Stimulated activated CD4-positive, alpha-beta T cell treated with anti-CD3 and anti-CD28 coated beads, Interleukin-2, amount 100 ng/mL, for 4 hours (primary cell): ENCODE measurements around the gene AGBL1.
"Not testable (repeated sequence)": the region's sequence is repeated elsewhere in the genome, so short reads cannot be mapped to it uniquely, and the experiment has no call there.

Experiments used
- DNase-seq: peaks from one replicate; pipeline ENCODE4 v3.0.0-alpha.2; 2020; ENCODE audit warnings: low read depth

AGBL1 gene

DNA sequence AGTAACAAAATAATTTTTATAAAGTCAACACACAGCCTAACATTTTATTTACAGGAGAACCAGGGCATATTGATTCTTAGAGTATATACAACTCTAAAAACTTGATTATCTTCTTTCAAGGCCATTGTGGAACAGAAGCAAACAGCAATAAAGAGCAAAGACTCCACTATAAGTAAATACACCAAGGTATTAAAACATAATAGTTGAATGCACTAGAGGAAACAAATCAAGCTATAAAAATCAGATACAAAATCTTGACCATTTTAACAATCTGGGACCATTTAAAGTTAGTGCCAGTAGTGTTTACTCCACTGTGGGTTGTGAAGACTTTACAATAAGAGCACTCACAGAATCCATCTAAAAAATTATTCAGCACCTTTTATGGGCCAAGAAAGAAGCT lies 323.6 kb downstream of the AGBL1 start:
- no peak for DNase-seq

DNA sequence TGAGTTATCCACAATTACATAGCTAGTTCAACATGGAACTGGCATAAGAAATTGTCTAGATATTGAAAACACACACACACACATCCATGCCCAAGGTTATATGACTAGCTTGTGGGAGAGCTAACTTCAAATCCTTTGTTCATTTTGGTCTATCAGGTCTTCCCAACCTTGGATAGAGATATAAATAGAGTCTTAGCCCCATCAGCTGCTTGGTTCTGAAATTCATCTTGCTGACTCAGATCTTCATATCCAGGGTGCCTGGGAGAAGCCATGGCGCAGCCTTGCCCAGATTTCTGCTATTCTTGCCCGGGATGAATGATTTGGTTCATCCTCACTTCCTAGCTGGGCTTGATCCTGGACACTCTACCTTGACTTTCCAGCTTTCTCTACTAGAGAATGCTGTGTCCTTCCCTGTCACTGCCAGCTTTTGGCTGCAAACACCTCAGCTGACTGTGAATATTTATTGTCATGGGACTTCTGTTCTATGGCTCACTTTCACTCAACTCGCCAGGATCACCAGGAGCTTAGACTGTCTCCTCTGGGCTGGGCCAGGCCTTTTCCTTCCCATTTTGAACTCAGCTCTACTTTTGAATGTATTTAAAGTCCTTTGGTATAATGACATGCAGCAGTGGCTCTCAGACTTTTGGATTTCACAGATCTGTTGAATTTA lies 324.4 kb downstream of the AGBL1 start:
- DNase-seq, result no peak

DNA sequence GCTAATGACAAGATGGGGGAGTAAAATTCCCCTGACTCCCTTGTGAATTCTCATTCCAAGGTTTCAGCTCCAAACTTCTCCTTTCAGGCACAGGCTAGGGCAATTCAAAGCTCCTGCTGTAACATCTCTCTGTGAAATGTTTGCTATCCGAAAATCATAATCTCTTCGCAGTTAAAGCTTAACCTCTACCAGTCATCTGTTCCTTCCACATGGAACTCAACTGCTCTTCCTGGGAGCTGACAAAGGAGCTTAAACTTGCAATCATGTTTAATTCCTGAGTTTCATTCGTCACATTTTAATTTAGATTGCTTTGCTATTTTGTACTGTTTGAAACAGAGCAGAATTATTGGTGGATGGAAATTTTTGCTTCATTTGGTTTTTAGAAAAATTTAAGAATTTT lies 328.6 kb downstream of the AGBL1 start:
- no peak for DNase-seq

DNA sequence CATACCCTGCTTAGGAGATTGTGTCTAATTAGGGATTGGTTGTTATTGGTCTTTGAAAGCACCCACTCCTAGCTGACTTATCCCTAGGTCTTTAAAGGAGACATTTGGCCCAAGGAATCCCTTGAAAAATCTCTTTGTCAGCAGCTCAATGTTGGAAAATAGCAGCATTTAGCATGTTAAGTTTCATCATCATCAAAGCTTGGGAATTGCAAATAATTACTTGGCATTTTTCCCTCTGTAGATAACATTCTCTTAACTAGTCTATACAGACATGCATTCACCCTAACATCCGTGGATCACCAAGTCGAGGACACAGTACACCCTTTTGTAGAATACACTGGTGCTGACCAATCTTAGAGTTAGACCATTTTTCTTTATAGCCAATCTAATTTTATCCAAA lies 332.2 kb downstream of the AGBL1 start:
- no peak for DNase-seq

DNA sequence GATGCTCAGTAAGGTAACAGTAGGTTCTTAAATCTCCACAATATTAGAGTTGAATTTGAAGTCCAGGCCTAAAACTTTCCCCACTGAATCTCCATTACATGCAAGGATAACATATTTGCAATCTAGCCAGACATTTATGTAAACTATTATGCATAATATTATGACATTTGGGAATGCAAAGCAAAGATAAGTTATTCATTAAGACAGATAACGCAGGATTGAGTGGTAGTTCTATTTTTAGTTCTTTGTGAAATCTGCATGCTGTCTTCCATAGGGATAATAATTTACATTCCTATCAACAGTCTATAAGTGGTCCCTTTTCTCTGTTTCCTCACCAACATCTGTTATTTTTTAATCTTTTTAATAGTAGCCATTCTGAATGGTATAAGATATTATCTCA lies 333.5 kb downstream of the AGBL1 start:
- DNase-seq, result no peak

DNA sequence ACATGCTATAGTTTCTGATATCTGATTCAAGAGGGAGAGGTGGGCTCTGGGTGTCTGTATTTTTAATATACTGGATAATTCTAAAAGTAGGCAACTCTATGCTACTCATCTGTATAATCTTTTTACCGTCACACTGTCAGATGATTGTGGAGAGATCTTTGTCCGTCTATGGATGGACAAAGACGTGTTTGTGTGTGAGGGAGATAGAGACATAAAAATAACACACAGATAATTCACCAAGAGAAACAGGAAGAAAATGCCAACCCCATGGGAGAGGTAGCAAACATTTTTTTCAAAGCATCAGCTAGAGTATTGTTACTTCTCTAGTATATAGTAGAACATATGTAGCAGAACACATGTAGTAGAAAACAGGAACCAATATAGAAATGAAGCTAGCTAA lies 346.1 kb downstream of the AGBL1 start:
- DNase-seq, result no peak

DNA sequence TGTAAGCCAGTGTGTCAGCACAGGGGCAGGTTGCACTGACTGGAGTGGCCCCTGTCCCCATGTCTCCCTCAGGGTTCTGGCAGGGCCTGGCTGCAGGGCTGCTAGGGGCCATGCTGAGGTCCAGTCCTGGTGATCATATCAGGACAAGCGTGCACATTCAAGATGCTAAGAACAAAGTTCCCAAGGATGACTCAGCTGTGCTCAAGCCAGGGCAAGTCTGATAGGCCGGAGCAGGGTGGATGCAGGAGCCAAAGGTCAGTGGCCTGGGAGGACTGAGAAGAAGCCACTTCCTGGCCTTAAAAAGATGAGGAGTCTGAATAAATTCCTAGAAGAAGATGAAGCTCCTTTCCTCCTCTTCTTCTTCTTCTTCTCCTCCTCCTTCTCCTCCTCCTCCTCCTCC lies 353.2 kb downstream of the AGBL1 start:
- no peak for DNase-seq

DNA sequence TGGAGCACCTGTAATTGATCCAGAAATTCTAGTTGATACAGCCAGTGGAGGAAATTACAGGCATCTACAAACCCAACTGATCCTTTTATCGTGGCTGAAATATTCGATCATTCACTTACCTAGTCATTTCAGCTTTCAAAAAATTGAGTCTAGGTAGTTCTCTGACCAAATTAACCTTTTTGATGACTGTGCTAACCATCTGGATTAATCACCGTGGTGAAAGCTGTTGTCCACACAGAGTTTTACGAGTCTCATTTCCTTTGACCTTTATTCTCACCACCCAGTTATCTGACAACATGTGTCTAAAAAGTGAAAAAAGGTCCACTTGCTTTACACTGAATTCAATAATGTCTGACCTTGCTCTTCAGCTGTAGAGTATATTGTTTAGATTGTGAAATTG lies 354.3 kb downstream of the AGBL1 start:
- DNase-seq, result no peak

DNA sequence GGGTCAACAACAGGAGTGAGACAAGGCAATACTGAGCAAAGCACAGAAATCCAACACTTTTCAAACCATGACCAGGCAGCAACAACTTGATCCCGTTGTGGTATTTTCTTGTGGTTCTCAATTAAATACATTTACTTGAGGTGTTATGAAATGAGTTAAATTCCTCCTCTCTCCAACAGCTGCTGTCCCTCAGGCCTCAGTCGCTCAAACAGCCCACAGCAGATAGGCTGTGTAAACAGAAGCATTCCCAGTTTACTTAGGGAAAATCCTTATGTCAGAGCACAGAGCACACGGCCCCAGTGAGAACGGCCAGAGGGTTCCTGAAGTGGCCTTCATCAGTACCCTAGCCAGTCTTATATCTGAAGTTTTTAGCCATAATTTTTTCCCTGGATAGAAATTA lies 359.9 kb downstream of the AGBL1 start:
- no peak for DNase-seq

DNA sequence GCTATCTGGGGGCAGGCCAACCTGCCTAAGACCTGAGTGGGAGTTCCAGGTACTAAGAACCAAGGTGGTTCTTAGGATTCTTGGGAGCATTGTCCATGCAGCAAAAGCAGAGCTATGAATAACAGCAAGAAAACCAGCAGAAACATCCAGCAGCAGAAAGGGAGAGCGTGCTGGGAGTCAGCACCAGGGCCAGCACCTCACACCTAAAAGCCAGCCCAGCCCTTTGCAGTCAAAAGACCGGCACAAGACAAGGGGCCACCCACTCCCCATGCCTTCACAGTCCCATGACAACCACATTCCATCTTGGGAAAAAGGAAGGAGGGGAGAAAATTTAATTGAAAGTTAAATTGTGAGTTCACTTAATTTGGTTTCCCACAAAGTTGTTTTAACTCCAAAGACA lies 364.9 kb downstream of the AGBL1 start:
- DNase-seq, result no peak

DNA sequence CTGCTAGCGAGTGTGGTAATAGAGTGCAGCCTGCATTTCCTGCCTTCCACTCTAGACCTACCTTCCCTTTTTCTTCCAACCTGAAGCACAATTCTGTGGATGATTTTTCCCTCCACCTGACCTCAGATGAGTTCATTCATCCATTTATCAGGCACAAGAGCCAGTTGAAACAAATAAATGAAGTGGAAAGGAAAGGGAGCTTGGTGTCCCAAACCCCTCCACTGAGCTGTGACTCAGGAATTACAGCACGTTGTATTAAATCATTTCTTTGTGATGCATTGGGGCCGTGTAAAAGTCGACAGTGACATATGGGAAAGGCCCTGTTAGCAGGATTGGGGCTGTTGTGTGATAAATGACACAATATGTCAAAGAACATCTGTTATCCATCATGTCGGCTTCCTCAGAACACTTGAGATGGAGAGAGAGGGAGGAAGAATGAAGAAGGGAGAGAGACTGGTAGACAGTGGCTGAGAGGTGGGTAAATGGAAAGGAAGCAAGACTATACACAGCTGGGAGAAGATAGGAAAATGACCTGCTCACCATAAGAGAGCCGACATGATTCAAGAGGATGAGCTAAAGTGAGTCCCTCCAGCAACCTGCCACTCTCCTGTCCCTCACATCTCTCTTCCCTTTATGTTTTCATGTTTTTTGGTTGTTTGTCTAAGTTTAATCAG lies 366.0 kb downstream of the AGBL1 start:
- no peak for DNase-seq

DNA sequence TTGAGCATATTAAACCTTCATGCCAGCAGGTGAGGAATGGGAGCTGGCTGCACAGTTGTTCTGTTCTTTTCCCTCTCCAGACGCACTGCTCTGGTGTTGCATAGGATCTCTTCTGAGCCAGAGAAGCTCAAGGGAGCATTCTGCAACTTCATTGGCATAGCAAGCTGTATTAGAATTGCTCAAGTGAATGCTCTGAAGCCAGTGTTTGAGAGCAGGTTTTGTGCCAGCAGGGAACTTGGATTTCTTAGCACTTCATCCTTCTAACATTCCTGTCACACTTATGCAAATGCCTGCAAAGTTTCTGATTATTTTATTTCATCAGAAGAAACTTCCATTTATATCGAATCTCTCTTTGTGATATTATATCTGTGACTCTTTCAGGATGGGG lies 366.6 kb downstream of the AGBL1 start:
- no peak for DNase-seq

DNA sequence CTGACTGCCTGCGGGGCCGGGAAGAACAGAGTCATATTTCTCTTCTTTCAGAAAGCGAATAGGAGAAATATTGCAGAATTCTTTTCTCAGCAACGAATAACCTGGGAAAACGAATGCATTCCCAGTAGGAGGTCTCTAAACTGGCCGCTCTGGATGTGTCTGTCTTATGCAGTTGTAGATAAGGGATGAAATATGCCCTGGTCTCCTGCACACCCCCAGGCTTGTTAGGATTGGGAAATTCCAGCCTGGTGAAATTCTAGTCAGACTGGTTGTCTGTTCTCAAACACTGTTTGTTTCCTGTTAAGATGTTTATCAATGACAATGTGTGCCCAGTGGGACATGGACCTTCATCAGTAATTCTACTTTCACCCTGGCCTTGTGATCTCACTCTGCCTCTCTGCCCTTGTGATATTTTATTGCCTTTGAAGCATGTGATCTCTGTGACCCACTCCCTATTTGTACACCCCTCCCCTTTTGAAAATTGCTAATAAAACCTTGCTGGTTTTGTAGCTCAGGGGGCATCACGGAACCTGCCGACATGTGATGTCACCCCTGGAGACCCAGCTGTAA lies 385.9 kb downstream of the AGBL1 start:
- not testable (repeated sequence) for DNase-seq

DNA sequence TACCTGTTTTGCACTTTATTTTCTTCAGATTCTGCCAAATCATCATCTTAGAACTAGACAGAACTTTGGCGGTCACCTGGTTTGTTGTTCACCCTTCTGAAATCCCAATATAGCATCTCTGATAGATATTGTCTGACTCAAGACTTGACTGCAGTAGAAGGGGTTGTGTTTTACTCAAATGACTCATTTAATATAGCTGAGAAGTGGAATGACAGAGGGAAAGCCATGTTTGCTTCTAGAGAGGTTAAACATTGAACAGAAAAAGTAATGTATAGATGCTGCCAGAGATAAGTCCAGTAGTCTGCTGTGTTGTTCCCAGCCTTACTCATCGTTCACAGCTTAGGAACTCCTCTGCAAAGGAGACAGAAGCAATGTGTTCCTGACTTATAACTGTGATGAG lies 402.0 kb downstream of the AGBL1 start:
- no peak for DNase-seq

DNA sequence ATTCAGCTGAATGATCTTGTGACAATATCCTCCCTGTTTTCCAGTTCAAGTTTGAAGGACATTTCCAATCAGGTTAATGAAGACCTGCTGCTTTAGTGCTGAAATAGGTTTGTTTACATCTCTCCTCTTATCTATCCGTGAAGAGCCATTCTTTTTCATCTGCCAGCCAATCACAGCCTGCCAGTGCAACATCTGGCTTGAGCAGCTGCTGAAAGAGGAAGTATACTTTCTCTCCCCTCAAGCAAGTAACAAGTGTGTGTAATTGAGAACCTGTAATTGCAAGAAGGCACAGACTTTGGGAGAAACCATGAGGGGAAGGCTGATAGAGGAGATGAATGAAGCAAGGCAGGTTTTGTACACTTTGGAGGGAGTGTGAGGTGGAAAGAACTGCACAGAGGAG lies 404.3 kb downstream of the AGBL1 start:
- DNase-seq, result no peak

DNA sequence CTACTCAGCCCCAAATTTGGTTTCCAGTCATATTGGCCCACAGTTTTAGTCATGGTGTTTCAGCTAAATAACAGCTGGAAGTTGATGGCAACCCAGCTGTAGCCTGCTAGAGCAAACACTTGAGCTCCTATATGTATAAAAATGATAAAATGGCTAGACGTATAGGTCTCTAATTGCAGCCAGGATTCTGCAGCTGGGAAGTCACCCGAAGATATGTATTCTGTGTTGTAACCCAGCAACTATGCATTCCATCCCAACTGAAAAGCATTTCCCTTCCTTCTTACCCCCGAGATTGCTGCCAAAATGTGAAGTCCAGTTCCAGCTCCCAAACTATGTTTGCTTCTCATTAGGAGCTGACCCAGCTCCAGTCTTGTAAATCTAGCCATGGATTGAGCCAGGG lies 408.4 kb downstream of the AGBL1 start:
- DNase-seq, result no peak

DNA sequence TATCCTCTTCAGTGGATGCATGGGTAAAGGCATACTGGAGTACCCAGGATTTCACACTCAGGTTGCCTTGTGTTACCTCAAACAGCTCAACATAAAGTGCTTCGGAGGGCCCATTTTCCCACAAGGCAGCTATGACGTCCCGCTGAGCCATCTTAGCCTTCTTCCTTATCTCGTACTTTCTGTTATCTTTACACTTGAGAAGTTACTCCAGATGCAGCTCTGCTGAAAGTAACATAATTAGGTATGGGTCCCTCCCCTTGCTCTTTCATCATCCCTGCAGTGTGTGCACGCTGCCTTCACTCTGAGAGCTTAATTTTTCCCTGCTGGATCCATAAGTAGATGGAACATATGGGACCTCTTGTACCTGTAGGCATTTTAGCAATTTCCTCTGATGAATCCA lies 410.3 kb downstream of the AGBL1 start:
- DNase-seq, result no peak

DNA sequence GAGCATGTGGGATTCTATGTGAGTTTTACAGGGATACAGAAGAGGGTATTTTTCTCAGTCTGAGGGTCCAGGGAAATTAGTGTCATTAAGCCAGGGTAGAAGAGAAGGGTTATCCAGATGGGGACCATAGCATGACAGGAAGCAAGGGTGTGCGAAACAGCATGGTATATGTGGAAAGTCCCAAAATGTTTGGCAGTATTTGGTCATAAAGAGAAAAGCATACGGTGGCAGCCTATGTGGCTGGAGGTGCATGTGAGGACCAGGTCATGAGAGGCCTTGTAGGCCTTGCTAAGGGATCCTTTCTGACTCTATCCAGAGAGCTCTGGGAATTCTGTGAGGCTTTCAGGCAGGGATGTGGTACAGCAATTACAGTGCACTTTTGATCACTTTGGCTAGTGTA lies 411.4 kb downstream of the AGBL1 start:
- DNase-seq, result no peak

DNA sequence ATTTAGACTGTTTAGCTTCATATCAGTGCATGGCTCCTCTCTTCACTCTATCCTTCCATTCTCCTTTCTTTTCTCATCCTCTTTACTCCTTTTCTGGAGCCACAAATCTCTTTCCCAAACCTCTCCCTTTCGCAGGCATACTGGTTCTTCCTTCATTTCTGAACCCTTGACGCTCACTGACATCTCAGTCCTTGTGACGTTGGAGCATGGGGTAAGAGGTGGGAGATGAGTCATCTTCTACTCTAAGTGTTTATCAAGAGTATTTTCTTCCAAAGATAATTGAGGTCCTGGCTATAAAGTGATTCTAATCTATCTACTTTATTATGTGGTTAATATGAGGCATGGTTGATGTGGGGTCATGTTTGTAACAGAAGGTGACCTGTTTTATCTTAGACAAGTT lies 414.2 kb downstream of the AGBL1 start:
- DNase-seq, result no peak

DNA sequence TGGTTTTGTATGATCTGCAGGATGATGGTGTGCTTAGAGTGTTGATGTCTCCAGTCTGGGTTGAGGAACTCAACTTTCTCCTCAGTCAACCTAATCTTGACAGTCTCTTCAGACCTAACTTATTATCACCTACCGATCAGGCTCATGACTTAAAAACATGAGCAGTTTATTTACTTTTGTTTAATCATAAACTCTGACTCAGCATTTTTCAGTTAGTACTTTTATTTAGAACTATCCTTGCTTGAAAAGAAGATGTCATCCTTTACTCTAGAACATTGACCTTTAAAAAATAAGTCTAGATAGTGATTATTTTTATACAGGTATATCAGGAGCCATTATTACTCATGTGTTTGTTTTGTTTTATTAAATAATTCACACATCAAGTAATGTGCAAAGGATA lies 414.8 kb downstream of the AGBL1 start:
- DNase-seq, result no peak

DNA sequence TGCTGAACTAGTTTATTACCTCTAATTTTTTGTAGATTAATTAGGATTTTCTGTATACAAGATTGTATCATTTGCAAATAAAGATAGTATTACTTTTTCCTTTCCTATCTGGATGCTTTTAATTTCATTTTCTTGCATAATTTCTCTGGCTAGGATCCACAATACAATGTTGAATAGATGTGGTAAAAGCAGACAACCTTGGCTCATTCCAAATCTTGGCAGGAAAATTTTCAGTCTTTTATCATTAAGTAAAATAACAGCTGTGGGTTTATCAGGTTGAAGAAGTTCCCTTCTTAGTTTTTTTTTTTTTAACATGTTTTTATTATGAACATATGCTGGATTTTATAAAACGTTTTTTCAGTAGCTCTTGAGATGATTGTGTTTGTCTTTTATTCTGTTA lies 422.6 kb downstream of the AGBL1 start:
- DNase-seq, result no peak

DNA sequence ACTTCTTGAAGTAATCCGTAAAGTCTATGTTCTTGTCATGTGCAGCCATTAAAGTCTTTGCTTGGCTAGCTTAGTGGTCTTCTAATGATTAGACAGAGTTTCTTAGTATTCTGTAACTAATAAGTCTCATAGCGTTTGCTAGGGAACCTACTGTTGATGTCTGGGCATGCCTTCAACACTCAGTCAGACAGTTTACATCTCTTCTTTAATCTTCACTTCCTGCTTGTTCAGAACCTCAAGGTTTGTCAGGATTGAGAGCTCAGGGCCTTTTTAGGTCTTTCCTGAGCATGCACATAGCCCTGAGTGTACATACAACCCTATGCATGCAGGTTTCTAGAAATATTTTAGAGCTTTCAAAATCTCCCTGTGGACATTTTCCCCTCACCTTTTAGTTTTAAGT lies 426.3 kb downstream of the AGBL1 start:
- DNase-seq, result no peak

DNA sequence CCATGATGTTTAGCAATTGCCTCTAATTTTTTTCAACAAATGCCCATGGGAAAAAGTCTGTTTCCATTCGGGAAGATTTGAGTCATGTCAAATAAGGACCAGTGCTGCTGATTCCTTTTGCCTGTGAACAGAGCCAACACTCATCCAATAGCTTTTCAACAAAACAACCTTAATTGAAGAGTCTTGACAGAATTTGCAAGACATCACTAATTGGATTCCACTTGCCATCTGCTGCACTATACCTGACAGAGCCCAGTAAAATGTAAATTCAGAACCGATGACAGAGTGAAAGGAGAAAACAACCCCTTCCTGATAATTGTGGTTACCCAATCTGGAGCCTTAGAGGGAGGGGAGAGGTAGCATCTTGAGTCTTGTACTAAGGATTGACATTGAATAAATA lies 426.7 kb downstream of the AGBL1 start:
- DNase-seq, result no peak

DNA sequence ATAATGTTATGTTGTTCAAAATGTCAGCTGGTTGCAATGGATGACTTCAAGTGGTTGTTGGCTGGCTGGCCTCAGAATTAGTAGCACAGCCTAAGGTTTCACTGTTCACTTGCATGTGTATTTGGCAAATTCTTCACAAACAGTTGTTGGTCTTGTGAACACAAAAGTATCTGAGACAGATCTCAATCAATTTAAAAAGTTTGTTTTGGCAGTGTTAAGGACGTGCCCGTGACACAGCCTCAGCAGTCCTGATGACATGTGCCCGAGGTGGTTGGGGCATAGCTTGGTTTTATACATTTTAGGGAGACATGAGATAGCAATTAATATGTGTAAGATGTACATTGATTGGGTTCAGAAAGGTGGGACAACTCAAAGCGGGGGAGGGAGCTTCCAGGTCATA lies 436.0 kb downstream of the AGBL1 start:
- no peak for DNase-seq
